ENCODE data around the gene MTOR.

DNA sequence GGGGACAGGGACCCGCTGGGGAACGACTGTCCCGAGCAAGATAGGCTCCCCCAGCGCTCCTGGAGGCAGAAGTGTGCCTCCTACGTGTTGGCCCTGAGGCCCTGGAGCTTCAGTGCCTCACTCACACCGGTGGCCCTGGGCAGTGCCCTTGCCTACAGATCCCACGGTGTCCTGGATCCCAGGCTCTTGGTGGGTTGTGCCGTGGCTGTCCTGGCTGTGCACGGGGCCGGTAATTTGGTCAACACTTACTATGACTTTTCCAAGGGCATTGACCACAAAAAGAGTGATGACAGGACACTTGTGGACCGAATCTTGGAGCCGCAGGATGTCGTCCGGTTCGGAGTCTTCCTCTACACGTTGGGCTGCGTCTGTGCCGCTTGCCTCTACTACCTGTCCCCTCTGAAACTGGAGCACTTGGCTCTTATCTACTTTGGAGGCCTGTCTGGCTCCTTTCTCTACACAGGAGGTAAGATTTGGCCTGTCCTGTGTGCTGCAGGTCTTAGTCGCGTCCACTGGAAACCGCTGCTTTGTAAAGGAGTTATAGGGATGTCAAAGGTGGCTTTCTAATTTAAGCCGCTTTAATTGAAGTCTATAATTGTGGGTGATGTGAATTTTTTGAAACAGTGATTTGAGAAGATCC lies 11.4 kb upstream of the MTOR start:
- TF ChIP-seq, protein P1, sequence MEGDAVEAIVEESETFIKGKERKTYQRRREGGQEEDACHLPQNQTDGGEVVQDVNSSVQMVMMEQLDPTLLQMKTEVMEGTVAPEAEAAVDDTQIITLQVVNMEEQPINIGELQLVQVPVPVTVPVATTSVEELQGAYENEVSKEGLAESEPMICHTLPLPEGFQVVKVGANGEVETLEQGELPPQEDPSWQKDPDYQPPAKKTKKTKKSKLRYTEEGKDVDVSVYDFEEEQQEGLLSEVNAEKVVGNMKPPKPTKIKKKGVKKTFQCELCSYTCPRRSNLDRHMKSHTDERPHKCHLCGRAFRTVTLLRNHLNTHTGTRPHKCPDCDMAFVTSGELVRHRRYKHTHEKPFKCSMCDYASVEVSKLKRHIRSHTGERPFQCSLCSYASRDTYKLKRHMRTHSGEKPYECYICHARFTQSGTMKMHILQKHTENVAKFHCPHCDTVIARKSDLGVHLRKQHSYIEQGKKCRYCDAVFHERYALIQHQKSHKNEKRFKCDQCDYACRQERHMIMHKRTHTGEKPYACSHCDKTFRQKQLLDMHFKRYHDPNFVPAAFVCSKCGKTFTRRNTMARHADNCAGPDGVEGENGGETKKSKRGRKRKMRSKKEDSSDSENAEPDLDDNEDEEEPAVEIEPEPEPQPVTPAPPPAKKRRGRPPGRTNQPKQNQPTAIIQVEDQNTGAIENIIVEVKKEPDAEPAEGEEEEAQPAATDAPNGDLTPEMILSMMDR (conservative IDR thresholded peaks at IDR 0.05; ENCODE audit: low read depth, low read length): no peak
- TF ChIP-seq EZH2 (IDR thresholded peaks at IDR 0.05; ENCODE audit: low read length, unreplicated experiment): no peak
